PC-9 (cell line): ENCODE measurements around the gene SGIP1. TPM values are rescaled to one million over a fixed set of nuclear protein-coding genes. Genes with fewer than 3 reads are reported as not detected.

Experiments
- BruUV-seq: library from RNA; stranded (reverse); fragments of 400-500 nt; replicated peaks from 2 replicates; lab custom pipeline; 2021; lab: Mats Ljungman, UMichigan
- CTCF ChIA-PET: fragments of 300-600 bp; sonication (Branson Sonifier 250); formaldehyde crosslinking; loops from one replicate; lab custom pipeline; 2022; ENCODE audit warnings: antibody characterized with exemption; lab: Charles Lee
- POLR2A ChIA-PET: fragments of 300-600 bp; sonication (Branson Sonifier 250); formaldehyde crosslinking; loops from one replicate; lab custom pipeline; 2022; ENCODE audit warnings: antibody characterized with exemption; ENCODE audit not compliant: unreplicated experiment; lab: Charles Lee
- DNase-seq, 2 experiments: peaks; one replicate each; pipeline versions ENCODE4 v3.0.0 to v3.0.0-alpha.2; 2015 to 2022; ENCODE audit warnings: mixed read lengths in 1 of 2
- H2AFZ ChIP-seq: fragments of 200-600 bp; sonication (generic); 2 replicates; pipeline ENCODE4 v1.8.1; 2017; ENCODE audit warnings: antibody characterized with exemption
- H3F3A ChIP-seq: fragments of 200-600 bp; sonication (generic); 2 replicates; pipeline ENCODE4 v1.8.1; 2017; ENCODE audit warnings: antibody characterized with exemption, mild to moderate bottlenecking, low read depth; ENCODE audit not compliant: insufficient read depth
- H3K27ac ChIP-seq: fragments of 200-600 bp; sonication (generic); 2 replicates; pipeline ENCODE4 v1.6.1; 2016; ENCODE audit warnings: mixed run types
- H3K27me3 ChIP-seq: fragments of 200-600 bp; sonication (generic); 2 replicates; pipeline ENCODE4 v1.6.1; 2016; ENCODE audit warnings: low read depth, mixed run types; ENCODE audit not compliant: insufficient read depth
- H3K36me3 ChIP-seq: fragments of 200-600 bp; sonication (generic); 2 replicates; pipeline ENCODE4 v1.6.1; 2016; ENCODE audit warnings: low read depth, mixed run types
- H3K4me1 ChIP-seq: fragments of 200-600 bp; sonication (generic); replicated peaks from 2 replicates; pipeline ENCODE4 v1.6.1; 2016; ENCODE audit warnings: mixed run types; ENCODE audit not compliant: insufficient read depth
- H3K4me2 ChIP-seq: fragments of 200-600 bp; sonication (generic); 2 replicates; pipeline ENCODE4 v1.6.1; 2017; ENCODE audit warnings: mixed run types
- H3K4me3 ChIP-seq: fragments of 200-600 bp; sonication (generic); 2 replicates; pipeline ENCODE4 v1.6.1; 2016; ENCODE audit warnings: mixed run types
- H3K79me2 ChIP-seq: fragments of 200-600 bp; sonication (generic); 2 replicates; pipeline ENCODE4 v1.6.1; 2017; ENCODE audit warnings: low read depth, mixed run types
- H3K9me2 ChIP-seq: fragments of 200-600 bp; sonication (generic); 2 replicates; pipeline ENCODE4 v1.8.1; 2017; ENCODE audit warnings: mild to moderate bottlenecking; ENCODE audit not compliant: insufficient read depth
- H3K9me3 ChIP-seq: fragments of 200-600 bp; sonication (generic); 2 replicates; pipeline ENCODE4 v1.8.1; 2016; ENCODE audit warnings: low read depth; ENCODE audit not compliant: insufficient read depth
- H4K20me1 ChIP-seq: fragments of 200-600 bp; sonication (generic); 2 replicates; pipeline ENCODE4 v1.8.1; 2017; ENCODE audit not compliant: insufficient read depth
- EZH2 ChIP-seq: fragments of 200-600 bp; sonication (generic); IDR thresholded peaks from 2 replicates; pipeline ENCODE4 v1.8.0; 2017; ENCODE audit warnings: antibody characterized with exemption, low read depth
- intact Hi-C: fragments of 100-400 bp; cut with micrococcal nuclease; formaldehyde crosslinking; loops from one replicate; pipeline ENCODE4 v1.10.0; 2022; ENCODE audit not compliant: unreplicated experiment
- total RNA-seq: library from RNA; stranded (reverse); gene quantifications from 2 replicates; pipeline ENCODE4 v1.2.3, GENCODE V29; 2021
- TF ChIP-seq, protein P1 (sequence below): fragments of 200-600 bp; sonication (generic); conservative IDR thresholded peaks from 2 replicates; pipeline ENCODE4 v1.6.1; 2017; ENCODE audit warnings: mixed run types, antibody characterized with exemption, mild to moderate bottlenecking, moderate library complexity

SGIP1 gene
- total RNA-seq, 1 experiment from 2014 or later, result not detected

DNA sequence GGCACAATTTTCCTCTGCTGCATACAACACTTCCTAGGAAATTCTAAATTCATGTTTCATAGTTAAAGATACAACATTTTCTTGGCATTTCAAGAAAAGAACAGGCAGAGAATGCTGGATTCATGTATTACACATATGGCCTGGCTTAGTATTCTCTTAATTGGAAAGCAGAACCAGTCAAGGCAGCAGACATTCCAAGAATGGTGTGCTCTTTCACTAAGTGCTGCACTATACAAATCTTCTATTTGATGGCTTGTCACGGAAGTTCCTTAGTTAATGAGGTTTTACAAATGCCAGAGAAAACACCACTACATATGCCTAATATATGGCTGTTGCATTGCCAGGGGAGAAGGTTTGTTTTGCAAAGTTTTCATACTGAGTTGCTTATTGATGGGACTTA is 137.5 kb downstream of the SGIP1 start:
- Histone ChIP-seq H3K9me2 (no peaks in the 10 kb centered on the region), H3K9me3 (no peaks in the 10 kb centered on the region), H3K4me2 (no peak overlapping the region), H3F3A (no peaks in the 10 kb centered on the region), H3K27me3 (no peaks in the 10 kb centered on the region), H4K20me1 (no peaks in the 10 kb centered on the region), H3K79me2 (no peaks in the 10 kb centered on the region), H3K36me3 (no peaks in the 10 kb centered on the region), H3K27ac (no peak overlapping the region), H2AFZ (no peak overlapping the region), H3K4me1 (no peaks in the 10 kb centered on the region), H3K4me3 (no peak overlapping the region)
- intact Hi-C loops, result no loop called here
- DNase-seq, result no peak
- no TSS peak for BruUV-seq
- CTCF ChIA-PET, result no interaction called here
- no peak for TF ChIP-seq EZH2
- POLR2A ChIA-PET, result no interaction called here

DNA sequence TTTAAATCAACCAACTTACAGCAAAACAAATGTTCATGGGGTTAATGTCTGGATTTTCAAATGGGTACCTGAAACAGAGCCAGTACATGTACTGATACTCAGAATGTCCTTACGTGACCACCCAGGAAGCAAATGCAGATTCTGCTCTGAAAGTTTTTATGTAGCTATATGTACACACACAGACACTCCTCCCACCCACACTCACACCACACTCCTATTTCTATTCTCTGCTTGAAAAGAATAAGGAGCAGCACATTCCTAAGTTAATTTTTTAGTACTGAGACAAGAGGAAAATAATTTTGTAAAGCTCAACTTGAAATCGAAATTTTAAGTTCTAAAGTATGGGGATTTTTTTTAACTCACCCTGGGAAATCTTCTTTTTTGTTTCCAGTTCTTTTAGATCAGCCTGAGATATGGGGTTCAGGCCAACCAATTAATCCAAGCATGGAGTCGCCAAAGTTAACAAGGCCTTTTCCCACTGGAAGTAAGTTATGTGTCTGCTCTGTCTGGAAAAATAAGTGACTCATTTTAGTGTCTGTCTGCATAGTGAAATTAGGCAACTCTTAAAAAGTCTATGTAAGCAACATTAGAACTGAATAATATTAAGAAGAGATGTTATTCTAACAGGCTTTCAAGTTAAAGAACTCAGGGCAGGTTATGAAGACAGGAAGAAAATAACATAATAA is 142.8 kb downstream of the SGIP1 start:
- ChIA-PET CTCF (no interaction called here), POLR2A (no interaction called here)
- H3K79me2 ChIP-seq, result no peaks in the 10 kb centered on the region
- no peaks in the 10 kb centered on the region for H3F3A ChIP-seq
- no peaks in the 10 kb centered on the region for H3K9me3 ChIP-seq
- no peak overlapping the region for H3K4me3 ChIP-seq
- no peak overlapping the region for H2AFZ ChIP-seq
- H3K27ac ChIP-seq, result no peak overlapping the region
- no peak for TF ChIP-seq EZH2
- no peak overlapping the region for H3K4me2 ChIP-seq
- H4K20me1 ChIP-seq, result no peaks in the 10 kb centered on the region
- no peaks in the 10 kb centered on the region for H3K27me3 ChIP-seq
- no peaks in the 10 kb centered on the region for H3K4me1 ChIP-seq
- H3K36me3 ChIP-seq, result no peaks in the 10 kb centered on the region
- intact Hi-C loops, result no loop called here
- BruUV-seq, result no TSS peak
- H3K9me2 ChIP-seq, result no peaks in the 10 kb centered on the region
- DNase-seq, result no peak

DNA sequence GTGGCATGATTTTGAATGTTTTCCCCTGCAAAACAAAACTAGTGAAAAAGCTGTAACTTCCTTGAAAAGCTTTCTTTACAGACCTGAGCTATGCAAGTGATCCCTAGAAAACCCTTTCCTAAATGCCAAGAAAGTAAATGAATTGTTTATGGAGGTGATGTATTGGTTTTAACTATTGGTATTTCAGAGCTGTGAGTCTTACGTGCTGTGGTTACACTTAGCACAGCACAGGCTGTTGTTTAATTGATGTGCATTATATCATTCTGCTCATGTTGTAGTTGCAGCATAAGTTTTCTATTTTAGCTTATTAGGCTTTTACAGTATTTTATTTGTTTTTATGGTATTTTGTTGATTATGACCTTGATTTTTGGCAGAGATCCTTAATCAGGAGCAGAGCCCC is 144.2 kb downstream of the SGIP1 start:
- Histone ChIP-seq H3K4me2 (no peak overlapping the region), H2AFZ (no peak overlapping the region), H3K79me2 (no peaks in the 10 kb centered on the region), H3K27ac (no peak overlapping the region), H3K9me3 (no peaks in the 10 kb centered on the region), H3F3A (no peaks in the 10 kb centered on the region), H3K4me3 (no peak overlapping the region), H3K27me3 (no peaks in the 10 kb centered on the region), H4K20me1 (no peaks in the 10 kb centered on the region), H3K36me3 (no peaks in the 10 kb centered on the region), H3K9me2 (no peaks in the 10 kb centered on the region), H3K4me1 (no peaks in the 10 kb centered on the region)
- no TSS peak for BruUV-seq
- no peak for TF ChIP-seq EZH2
- TF ChIP-seq, protein P1, sequence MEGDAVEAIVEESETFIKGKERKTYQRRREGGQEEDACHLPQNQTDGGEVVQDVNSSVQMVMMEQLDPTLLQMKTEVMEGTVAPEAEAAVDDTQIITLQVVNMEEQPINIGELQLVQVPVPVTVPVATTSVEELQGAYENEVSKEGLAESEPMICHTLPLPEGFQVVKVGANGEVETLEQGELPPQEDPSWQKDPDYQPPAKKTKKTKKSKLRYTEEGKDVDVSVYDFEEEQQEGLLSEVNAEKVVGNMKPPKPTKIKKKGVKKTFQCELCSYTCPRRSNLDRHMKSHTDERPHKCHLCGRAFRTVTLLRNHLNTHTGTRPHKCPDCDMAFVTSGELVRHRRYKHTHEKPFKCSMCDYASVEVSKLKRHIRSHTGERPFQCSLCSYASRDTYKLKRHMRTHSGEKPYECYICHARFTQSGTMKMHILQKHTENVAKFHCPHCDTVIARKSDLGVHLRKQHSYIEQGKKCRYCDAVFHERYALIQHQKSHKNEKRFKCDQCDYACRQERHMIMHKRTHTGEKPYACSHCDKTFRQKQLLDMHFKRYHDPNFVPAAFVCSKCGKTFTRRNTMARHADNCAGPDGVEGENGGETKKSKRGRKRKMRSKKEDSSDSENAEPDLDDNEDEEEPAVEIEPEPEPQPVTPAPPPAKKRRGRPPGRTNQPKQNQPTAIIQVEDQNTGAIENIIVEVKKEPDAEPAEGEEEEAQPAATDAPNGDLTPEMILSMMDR, result no peak
- DNase-seq, result no peak
- POLR2A ChIA-PET, result no interaction called here
- intact Hi-C loops, result no loop called here
- CTCF ChIA-PET, result no interaction called here

DNA sequence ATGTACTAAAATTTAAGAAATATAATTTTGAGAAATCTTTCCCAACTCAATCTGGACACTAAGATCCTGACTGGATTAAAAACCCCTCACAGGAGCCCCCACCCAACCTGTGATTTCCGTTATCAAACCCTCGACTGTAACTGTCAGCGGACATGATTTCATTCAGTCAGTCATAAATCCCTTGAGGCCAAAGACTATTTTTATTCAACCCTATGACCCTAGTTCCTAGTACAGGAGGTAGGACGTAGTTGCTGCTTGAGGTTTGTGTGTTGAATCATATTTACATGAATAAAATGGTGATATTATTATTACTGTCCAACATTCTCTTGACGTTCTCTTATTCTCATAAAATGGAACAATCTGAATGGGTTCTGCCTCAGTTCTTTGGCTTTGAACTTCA is 145.2 kb downstream of the SGIP1 start:
- DNase-seq, result no peak
- Histone ChIP-seq H2AFZ (no peak overlapping the region), H3K36me3 (no peaks in the 10 kb centered on the region), H3K79me2 (no peaks in the 10 kb centered on the region), H3K4me3 (no peak overlapping the region), H3K4me2 (no peak overlapping the region), H4K20me1 (no peaks in the 10 kb centered on the region), H3K4me1 (no peaks in the 10 kb centered on the region), H3F3A (no peaks in the 10 kb centered on the region), H3K27me3 (no peaks in the 10 kb centered on the region), H3K27ac (no peak overlapping the region), H3K9me2 (no peaks in the 10 kb centered on the region), H3K9me3 (no peaks in the 10 kb centered on the region)
- CTCF ChIA-PET, result no interaction called here
- TF ChIP-seq EZH2, result no peak
- TF ChIP-seq, protein P1, result no peak
- POLR2A ChIA-PET, result no interaction called here
- intact Hi-C loops, result no loop called here
- BruUV-seq, result no TSS peak
